NT2/D1 (cell line): ENCODE results near the gene TCAP.

Experiments used
- DNase-seq: peaks from one replicate; pipeline ENCODE4 v3.0.0-alpha.2; 2011; ENCODE audit warnings: low read depth, low spot score
- H3K27me3 ChIP-seq: 2 replicates; pipeline ENCODE4 v1.6.0; 2011; ENCODE audit warnings: mild to moderate bottlenecking; ENCODE audit not compliant: insufficient read length, insufficient read depth
- H3K36me3 ChIP-seq: 2 replicates; pipeline ENCODE4 v1.6.1; 2011; ENCODE audit warnings: mild to moderate bottlenecking, low read length, mixed read lengths; ENCODE audit not compliant: insufficient read depth, insufficient read length
- H3K4me1 ChIP-seq: 2 replicates; pipeline ENCODE4 v1.5.1; 2011; ENCODE audit not compliant: insufficient read depth, insufficient read length
- H3K4me3 ChIP-seq: 2 replicates; pipeline ENCODE4 v1.5.1; 2011; ENCODE audit warnings: low read depth; ENCODE audit not compliant: insufficient read length
- H3K9ac ChIP-seq: 2 replicates; pipeline ENCODE4 v1.6.0; 2011; ENCODE audit warnings: low read depth; ENCODE audit not compliant: insufficient read length
- H3K9me3 ChIP-seq: 2 replicates; pipeline ENCODE4 v1.5.1; 2011; ENCODE audit warnings: mild to moderate bottlenecking, low read length; ENCODE audit not compliant: insufficient read depth
- SUZ12 ChIP-seq: IDR thresholded peaks from 2 replicates; pipeline ENCODE4 v1.6.1; 2011; ENCODE audit not compliant: insufficient read length, insufficient read depth; ENCODE audit errors: extremely low read depth
- YY1 ChIP-seq: IDR thresholded peaks from 2 replicates; pipeline ENCODE4 v1.6.1; 2011; ENCODE audit not compliant: insufficient read length, insufficient read depth
- ZNF274 ChIP-seq: IDR thresholded peaks from 2 replicates; pipeline ENCODE4 v1.6.1; 2011; ENCODE audit warnings: mild to moderate bottlenecking, low read depth, low read length

Gene TCAP

DNA sequence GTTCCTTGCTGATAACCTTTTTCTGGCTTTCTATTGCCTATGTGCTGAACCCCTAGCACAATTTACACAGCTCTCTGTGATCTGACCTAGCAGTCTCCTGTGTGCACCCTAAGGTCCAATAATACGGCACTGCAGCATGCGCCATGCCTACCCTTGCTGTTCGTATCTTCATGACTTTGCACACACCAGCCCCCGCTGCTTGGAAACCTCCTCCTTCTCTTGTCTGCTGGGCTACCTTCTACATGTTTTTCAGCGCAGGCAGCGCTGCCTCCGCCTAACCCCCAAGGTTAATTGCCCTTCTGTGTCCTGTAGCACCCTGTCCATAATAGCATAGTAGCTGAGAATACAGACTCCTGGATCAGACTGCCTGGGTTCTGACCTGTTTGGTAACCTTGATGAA lies 26.8 kb upstream of the TCAP start:
- Histone ChIP-seq H3K9ac (peak overlapping the region; percentile 95), H3K4me1 (peaks cover 36% of the 10 kb centered on the region)

DNA sequence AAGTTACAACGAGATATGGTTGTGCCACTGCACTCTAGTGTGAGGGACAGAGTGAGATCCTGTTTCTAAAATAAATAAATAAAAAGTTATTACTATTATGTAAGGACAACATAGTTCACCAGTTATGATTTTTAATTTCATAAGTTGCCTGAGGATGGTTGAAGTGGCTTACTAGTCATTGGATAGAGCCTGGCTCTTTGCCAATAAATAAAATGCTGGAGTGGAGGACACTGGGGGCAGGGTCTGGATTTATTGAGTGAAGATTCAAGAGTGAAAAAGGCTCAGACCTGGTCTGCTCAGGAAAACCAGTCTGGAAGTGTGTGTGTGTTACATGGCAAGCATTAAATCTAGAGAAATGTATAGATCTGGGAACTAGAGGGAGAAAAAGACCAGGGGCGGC lies 26.1 kb upstream of the TCAP start:
- peak overlapping the region; percentile 3 for H3K9ac ChIP-seq
- peaks cover 38% of the 10 kb centered on the region for H3K4me1 ChIP-seq
- H3K9me3 ChIP-seq: no peaks in the 10 kb centered on the region
- DNase-seq: no peak
- no peak overlapping the region for H3K4me3 ChIP-seq
- H3K27me3 ChIP-seq: peaks cover 4% of the 10 kb centered on the region
- no peak for TF ChIP-seq SUZ12
- TF ChIP-seq YY1: no peak
- no peak for TF ChIP-seq ZNF274
- no peaks in the 10 kb centered on the region for H3K36me3 ChIP-seq

More for the DNA sequence above, 26.8 kb upstream of the TCAP start:
- TF ChIP-seq ZNF274 (no peak), YY1 (no peak), SUZ12 (no peak)
- Histone ChIP-seq H3K4me3 (no peak overlapping the region), H3K9me3 (no peaks in the 10 kb centered on the region), H3K36me3 (no peaks in the 10 kb centered on the region), H3K27me3 (peaks cover 4% of the 10 kb centered on the region)
- no peak for DNase-seq

DNA sequence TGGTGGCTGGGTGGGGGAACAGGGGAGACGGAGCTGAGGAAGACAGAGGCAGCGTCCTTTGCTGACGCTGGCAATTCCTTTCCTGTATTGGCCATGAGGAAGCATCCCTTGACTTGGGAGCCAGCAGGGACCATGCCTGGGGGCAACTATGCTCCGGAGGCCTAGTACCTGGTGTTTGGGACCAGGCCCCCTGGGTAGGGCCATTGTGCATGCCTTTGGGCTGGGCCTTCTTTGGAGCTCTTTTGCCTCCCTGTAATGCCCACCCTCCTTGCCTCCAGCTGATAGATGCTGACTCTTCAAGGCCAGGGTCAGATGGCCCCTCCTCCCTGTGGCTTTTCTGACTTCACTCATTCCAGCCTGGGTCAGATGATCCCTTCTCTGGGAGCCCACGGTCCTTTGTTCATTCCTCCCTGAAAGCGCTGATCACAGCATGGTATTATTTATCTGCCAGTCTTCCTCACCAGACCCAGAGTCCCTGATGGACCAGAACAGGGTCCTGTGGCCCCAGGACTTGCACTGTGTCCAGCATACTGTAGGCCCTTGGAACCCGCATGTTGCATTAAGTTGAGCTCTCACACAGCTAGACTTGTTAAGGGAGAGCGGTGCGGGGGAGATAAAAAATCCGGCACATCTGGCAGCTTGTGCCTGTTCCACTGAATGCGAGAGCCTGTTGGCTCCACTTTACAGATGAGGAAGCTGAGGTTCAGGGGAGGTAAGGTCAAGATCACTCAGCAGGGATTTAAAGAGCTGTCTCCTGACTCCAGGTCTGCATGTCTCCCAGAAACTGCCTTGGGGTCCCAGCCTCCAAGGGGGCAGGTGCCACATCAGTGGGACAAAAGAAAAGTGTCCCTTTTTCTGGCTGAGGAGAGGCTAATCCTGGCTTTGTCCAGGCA lies 25.3 kb upstream of the TCAP start:
- no peak for TF ChIP-seq YY1
- TF ChIP-seq ZNF274: no peak
- no peak for TF ChIP-seq SUZ12
- Histone ChIP-seq H3K36me3 (no peaks in the 10 kb centered on the region), H3K27me3 (peaks cover 4% of the 10 kb centered on the region), H3K4me3 (no peak overlapping the region), H3K9me3 (no peaks in the 10 kb centered on the region), H3K9ac (peak overlapping the region; percentile 54), H3K4me1 (peaks cover 40% of the 10 kb centered on the region)
- DNase-seq: no peak

DNA sequence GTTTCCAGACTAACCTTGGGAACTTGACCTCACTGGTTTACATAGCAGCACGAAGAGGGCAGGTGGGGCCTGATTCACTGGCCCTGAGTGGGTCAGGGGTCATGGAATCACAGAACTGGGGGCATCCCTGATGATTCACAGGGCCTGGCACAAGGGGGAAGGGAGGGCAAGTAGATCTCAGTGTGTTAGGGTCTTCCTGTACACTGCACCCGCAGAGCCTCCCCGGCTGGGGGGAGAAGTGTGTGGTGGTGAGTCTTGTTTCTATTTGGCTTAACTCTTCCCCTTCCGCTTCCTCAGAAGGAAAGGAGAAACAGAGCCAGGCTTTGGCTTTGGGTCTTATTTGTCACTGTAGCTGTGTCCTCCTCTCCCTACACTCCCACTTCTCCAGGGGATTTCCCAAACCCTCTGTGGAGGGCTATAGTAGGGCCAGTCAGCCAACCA lies 24.5 kb upstream of the TCAP start:
- Histone ChIP-seq H3K9ac (peak overlapping the region; percentile 54), H3K9me3 (no peaks in the 10 kb centered on the region), H3K27me3 (peaks cover 4% of the 10 kb centered on the region), H3K4me3 (no peak overlapping the region), H3K4me1 (peaks cover 43% of the 10 kb centered on the region), H3K36me3 (no peaks in the 10 kb centered on the region)
- no peak for TF ChIP-seq SUZ12
- TF ChIP-seq ZNF274: no peak
- no peak for TF ChIP-seq YY1
- DNase-seq: no peak

DNA sequence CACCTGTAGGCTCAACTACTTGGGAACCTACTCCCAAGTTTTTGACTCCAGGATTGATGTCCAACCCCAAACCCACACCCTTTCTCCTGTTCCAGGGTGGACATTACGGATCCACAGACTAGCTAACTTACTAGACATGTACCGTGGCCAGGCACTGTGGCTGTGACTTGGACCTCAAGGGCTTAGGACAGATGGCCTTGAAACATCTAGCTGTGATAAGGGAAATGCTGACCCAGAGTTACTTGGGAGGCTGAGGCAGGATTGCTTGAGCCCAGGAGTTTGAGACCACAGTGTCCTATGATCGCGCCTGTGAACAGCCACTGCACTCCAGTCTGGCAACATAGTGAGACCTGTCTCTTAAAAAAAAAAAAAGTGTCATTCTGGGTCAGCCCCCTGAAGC lies 24.1 kb upstream of the TCAP start:
- DNase-seq: no peak
- TF ChIP-seq ZNF274 (no peak), YY1 (no peak)
- peaks cover 4% of the 10 kb centered on the region for H3K27me3 ChIP-seq
- no peaks in the 10 kb centered on the region for H3K36me3 ChIP-seq
- no peak overlapping the region for H3K4me3 ChIP-seq
- H3K9me3 ChIP-seq: no peaks in the 10 kb centered on the region
- H3K9ac ChIP-seq: peak overlapping the region; percentile 54
- H3K4me1 ChIP-seq: peaks cover 38% of the 10 kb centered on the region

DNA sequence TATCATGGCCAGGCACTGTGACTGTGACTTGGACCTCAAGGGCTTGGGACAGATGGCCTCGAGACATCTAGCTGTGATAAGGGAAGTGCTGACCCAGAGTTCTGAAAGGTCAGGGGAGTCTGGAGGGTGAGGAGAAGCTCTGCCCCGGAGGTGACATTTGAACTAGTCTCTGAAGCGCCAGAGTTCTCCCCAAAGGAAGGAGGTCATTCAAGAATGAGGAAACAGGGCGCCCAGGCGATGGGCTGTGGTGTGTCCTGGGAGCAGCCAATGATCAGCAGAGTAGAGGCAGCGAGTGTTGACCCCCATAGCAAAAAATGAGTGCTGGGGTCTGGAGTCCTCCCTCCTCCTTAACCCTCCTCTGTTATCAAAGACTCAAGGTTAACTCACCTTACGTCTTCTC lies 23.3 kb upstream of the TCAP start:
- H3K27me3 ChIP-seq: peaks cover 4% of the 10 kb centered on the region
- H3K9ac ChIP-seq: no peak overlapping the region
- H3K4me1 ChIP-seq: peaks cover 31% of the 10 kb centered on the region
- TF ChIP-seq YY1 (no peak), SUZ12 (no peak), ZNF274 (no peak)
- H3K36me3 ChIP-seq: no peaks in the 10 kb centered on the region
- H3K9me3 ChIP-seq: no peaks in the 10 kb centered on the region
- no peak overlapping the region for H3K4me3 ChIP-seq
- no peak for DNase-seq

DNA sequence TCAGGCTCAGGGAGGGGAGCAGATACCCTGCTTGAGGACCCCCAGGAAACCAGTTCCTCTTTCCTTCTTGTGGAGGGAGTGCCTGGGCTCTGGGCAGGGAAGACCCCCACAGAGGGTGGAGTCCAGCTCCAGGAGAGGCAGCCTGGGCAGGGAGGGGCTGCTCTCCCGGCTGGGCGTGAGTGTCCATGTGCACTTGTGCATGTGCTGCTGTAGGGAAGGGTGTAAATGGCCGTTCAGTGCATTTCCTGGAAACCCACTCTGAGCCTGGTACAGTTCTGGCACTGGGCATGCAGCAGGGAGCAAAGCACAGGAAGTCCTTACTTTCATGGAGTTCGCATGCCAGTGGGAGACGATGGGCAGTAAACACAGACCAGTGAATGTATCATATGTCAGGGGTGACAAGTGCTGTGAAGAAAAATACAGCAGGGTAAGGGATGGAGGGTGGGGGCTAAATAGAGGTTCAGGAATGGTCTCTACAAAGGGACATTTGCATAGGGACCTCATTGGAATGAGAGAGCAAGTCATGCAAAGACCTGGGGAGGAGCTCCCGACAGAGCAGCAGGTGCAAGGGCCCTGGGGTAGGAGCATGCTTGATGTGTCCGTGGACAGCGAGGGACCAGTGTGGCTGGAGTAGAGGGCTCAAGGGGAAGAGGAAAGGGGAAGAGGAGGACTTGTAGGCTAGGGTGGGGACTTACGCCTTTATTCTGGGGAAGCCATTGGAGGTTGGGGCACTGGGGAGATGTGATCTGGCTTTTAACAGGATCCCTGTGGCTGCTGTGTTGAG lies 22.7 kb upstream of the TCAP start:
- Histone ChIP-seq H3K9me3 (no peaks in the 10 kb centered on the region), H3K4me3 (no peak overlapping the region), H3K36me3 (no peaks in the 10 kb centered on the region), H3K4me1 (peaks cover 35% of the 10 kb centered on the region), H3K27me3 (peaks cover 4% of the 10 kb centered on the region), H3K9ac (no peak overlapping the region)
- DNase-seq: no peak
- TF ChIP-seq SUZ12 (no peak), YY1 (no peak), ZNF274 (no peak)
